ENCODE results near the gene ARIH2. TPM values are rescaled to one million over a fixed set of nuclear protein-coding genes. Genes with fewer than 3 reads are reported as not detected.

Gene ARIH2
- total RNA-seq, 1 donor from 2014 or later = 48.6 TPM

DNA sequence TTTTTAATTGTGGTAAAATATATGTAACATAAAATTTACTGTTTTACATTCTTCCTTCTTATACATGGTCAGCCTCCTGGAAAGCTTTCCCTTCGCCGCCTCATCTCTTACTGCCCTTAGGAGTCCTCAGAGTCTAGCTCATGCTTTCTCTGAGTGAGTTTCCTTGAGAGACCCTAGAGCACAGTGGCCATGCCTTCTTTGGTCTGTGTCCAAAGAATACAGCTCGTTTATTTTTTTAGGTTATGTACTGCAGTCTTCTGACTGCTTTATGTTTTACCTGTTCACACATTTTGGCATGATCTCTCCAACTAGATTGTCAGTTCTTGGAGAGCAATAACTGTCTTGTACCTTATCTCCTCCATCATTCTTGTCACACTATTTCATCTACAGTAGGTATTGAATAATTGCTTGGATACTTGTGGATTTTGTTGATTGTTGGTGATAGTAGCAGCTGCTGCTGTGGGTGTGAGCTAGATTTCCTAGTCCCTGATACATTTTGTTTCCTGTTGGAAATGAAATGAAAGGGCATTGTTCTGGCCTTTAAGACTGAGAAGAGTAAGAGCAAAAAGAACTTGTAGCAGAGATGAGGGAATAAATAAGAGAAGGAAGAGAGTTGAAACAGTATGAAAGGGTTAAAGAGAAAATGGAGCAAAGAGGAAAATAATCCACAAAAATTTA, 10.9 kb downstream of the ARIH2 start:
- no peak for ATAC-seq

DNA sequence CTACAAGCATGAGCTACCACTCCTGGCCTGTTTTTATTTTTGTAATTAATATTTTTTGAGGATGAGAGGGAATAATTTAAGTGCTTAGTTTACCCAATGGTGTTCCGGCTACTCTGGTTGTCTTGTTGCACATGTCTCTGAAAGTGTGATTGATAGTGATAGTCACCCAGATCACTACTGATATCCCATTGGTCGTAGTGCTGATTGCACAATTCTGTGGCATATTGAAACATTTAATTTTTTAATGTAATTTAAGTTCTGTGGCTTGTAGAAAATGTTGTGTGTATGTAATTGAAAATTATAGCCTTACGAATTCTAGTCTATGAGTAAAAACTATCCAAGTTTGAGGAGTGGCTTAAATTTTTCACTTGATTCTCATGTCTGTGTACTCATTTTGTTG, 11.9 kb downstream of the ARIH2 start:
- ATAC-seq = no peak

DNA sequence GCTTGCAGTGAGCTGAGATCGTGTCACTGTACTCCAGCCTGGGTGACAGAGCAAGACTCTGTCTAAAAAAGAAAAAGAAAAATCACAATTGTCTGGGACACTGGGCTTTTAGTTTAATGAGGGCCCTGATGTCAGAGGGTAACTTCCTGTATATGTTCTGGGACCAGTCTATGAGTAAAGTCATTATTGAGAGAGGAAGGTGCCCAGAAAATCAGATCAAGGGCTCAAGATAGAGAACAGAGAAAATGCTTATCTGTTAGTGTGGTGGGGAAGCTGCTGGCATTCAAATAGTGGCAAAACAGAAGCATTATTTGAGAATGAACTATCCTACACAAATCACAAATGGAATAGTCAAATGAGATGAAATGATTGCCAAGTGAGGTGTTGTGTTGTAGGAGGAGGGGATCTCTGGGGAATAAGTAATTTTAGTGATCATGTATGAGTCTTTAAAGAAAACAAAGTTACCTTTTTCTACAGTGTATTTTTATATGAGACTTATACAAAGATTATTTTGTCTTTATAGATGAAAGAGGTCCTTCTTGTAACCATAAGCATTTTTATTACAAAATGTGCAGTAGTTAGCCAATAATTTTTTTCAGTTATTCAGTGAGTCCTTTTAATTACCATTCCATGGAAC, 13.4 kb downstream of the ARIH2 start:
- ATAC-seq = no peak

DNA sequence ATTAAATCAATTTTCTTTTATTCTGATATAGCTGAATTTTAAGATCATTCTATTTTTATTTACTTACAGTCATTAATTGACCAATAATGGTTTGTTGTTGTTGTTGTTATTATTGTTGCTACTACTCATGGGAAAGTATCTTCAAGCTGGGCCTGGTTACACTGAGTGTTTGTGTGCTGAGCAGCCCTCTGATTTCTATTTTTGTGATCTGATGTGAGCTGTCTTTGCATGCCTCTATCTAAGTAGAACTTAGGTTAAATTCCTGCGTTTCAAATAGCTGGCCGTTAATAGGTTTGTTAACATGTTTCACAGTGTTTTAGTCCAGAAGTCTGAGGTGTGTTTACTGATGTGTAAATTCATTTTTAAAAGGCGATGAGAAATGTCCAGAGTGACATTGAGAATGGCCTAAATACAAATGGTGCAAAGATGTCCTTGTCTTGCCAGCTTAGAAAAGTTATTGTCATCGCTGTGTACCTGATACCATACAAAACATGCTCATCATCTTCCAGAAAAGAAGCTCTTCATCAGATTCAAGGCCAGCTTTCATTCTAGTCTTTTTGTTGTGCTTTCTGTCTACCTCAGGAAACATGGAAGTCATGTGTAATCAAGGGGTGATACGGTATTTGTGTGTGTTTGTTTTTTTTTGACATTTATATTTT, 15.8 kb downstream of the ARIH2 start:
- no peak for ATAC-seq

DNA sequence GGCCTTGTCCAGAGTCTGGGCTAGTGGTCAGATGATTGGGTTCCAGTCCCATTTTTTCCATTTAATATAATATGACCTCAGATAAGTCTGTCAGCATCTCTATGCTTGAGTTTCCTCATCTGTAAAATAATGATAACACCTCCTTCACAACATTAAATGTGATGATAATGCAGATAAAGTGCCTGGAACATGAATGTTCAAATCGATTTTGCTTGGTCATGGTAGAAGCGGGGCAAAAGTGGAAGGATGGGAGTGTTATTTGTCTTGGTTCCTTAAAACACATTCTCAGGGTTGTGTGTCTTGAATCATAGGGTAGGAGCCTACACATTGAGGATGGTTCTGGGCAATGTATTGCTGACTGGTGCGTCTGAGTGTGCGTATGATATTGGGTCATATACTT, 16.9 kb downstream of the ARIH2 start:
- no peak for ATAC-seq

DNA sequence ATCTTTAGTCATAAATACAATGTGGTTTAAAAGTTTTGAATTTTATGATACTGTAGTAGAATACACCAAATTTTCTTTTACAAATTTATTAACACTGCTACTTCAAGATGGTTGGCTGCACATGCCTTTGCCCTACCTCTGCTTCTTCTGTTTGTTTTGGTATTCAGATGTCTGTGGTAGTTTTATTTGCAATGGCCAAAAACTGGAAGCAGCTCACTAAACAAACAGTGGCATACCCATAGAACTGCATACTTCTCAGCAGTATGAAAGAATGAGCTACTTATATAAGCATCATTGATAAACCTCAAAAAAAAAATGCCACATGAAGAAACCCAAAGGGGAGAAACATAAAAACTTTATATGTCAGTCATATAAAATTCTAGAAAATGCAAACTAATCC, 19.5 kb downstream of the ARIH2 start:
- ATAC-seq = no peak

DNA sequence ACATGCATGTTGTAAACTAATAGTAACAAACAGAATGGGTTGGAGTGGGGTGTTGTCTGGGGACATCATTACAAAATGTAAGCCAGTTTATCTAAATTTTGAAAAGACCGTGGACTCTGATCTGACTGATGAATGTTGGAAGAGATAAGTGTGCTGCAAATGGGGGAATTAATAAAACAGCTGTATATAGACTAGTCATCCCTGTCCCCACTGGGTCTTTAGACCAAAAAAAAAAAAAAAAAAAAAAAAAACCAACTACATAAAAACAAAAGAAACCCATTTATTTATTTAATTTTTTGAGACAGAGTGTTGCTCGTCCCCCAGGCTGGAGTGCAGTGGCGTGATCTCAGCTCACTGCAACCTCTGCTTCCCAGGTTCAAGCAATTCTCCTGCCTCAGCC, 20.0 kb downstream of the ARIH2 start:
- no peak for ATAC-seq

DNA sequence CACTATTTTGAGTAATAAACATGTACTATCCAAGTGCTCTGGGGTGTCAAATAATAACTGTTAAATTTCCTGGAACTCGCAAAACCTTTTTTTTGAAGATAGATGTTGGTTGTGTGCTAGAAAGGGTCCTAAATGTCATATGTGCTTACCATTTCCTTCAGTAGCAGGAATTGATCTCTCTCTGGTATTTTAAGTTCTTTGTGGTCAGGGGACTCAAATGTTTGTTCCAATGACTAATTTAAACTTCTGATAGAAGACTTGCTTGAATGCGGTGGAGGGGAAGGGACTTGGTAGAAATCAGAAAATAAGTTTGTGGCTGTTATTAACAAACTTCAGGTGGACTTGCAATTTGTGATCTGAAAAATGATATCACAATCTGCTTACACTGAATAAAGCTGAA, 26.8 kb downstream of the ARIH2 start:
- ATAC-seq = no peak

DNA sequence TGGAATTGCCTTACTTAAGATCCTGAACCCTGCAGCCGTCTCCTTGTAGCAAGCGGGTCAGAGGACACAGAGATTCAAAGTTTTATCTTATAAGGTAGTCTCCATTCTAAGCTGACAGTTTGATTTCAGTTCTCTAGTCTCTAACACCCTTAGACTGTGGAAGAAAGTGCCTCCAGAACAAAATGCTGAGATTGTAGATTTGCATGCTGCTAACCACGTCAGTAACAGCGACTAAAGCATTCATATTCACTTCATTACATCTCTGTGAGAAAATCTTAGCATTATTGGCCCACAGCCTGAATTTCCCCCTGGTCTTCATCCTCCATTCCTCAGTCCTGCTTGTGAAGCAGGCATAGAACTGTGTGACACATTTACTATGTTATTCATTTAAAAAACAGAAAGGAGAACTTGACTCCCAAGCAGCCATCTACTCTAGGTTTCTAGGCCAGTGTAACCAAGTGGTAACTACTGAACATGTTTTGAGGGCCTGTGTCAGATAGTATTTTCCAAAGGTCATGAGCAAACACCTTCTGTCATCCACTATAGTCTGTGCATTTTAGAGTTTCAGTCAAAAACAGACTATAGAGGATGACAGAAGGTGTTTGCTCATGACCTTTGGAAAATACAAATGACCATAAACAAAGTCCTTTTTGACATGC, 27.4 kb downstream of the ARIH2 start:
- ATAC-seq = no peak

DNA sequence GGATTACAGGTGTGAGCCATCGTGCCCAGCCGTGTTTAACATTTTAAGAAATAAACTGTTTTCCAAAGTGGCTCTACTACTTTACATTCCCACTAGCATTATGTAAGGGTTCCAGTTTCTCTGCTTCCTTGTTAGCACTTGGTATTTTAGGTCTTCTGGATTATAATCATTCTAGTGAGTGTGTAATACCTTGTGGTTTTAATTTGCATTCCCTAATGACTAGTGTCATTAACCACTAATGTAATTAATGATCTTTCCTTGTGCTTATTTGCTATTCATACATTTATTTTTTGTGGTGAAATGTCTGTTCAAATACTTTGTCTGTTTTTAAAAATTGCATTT, 30.7 kb downstream of the ARIH2 start:
- peak; percentile 45 for ATAC-seq

DNA sequence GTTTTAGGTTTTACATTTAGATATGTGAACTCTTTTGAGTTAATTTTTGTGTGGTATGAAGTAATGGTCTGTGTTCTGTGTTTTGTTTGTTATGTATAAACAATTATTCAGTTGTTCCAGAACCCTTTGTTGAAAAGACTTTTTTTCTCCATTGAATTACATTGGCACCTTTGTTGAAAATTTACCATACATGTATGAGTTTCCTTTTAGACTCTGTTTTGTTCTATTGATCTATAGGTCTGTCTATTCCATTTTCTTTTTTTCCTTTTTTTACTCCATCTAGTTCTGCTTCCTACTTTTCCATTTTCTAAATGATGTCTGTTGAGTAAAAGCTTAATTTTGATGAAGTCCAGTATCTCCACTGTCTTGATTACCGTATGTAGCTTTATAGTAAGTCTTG, 31.4 kb downstream of the ARIH2 start:
- ATAC-seq = no peak

DNA sequence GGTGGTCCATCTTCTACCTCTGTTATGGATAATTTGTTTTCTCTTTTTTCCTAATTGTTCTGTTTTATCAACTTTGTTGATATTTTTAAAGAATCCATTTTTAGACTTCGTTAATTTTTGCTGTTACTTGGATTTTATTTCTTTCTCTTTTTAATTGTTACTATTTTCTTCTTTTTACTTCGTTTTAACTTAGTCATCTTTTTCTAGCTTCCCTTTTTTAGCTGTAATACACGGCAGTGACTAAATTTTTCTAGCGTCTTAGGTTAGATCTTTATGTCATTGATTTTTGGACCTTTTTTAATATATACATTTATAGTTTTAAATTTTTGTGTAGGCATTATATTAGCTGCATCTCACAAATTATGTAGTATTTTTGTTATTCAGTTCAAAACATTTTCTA, 33.1 kb downstream of the ARIH2 start:
- ATAC-seq = no peak

DNA sequence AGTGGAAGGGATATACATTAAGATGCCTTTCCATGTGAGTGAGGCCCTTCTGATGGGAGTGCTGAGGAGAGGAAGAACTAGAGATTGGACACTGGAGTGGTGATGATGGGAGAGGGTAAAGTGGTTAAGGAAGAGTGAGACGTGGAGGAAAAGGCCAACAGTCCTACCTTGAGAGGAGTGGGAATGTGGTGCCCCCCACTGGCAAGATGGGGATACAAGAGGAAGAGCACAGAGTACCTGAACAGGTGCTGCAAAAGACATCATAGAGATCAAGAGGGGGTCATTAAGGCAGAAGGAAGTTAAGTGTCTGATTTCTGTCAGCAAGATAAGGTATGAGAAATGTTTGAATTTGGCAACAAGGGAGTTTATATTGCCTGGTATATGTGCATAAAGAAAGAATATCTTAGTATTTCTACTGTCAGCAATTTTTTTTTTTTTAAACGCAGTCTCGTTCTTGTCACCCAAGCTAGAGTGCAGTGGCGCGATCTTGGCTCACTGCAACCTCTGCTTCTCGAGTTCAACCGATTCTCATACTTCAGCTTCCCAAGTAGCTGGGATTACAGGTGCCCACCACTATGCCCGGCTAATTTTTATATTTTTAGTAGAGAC, 34.0 kb downstream of the ARIH2 start:
- peak; percentile 63 for ATAC-seq

DNA sequence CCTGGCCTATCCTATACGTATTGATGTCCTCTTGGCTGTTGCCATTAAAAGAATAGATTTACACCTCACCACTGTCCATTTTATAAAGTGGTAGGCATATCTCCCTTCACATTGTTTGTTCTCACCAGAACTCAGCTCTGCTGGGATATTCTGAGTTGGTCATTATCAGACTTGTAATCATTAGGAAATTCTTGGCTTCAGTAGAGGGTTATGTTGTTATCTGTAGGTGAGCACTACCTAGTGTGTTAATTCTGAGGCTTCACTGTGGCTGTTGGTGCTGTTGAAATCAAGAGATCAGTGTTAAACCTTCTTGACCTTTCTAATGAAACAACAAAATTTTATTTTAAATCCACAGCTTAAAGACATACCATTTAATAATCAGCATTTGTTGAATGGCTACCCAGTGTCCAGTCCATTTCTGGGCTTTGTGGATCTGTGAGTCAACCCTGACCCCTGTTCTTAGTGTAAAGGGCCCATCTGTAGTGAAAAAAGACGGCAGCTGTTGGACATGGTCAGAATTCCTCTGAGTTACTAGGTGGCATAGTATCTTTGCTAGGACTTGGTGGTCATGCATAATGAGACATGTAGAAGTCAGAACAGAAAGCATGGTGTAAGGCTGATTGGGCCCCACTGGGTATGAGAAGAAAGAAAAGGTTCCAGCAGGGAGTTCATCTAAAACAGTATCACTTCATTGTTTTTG, 38.5 kb downstream of the ARIH2 start:
- no peak for ATAC-seq

DNA sequence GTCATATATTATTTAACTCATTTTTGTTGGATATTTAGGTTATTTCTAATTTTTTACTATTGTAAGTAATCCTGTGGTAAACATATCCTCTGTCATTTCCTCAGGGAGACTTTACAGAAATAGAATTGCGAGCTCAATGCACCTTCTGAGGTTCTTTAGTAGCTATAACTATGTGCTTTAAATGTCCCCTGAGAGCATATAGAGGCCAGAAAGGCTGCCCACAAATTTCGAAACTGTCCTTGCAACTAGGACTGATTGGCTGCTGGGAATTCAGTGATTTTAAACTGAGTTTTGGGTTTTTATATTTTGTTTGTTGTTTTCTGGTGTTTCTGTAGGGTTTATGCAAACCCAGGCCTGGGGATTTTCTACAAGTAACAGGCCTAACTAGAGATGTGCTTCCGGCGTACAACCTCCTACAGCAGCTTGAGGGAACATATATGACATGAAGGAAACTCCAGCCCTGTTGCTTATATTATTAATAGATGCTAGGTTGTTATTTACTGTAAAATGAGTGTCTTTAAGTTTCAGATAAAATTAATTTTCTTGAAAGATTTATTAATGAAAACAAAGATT, 42.3 kb downstream of the ARIH2 start:
- no peak for ATAC-seq

DNA sequence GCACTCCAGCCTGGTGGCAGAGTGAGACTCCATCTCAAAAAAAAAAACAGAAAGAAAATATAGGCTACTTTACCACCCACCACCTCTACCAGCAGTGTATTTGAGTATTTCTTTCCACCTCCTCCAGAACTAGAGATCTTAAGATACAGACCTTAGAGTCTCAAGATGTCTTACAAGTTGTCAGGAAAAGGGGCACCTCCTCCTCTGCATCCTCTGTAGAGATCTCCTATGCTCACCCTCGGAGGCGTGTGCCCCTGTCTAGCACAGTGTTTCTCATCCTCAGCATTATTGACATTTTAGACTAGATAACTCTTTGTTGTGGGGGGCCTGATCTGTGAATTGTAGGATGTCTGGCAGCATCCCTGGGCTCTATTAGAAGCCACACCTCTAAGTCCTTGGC, 43.7 kb downstream of the ARIH2 start:
- ATAC-seq = no peak

DNA sequence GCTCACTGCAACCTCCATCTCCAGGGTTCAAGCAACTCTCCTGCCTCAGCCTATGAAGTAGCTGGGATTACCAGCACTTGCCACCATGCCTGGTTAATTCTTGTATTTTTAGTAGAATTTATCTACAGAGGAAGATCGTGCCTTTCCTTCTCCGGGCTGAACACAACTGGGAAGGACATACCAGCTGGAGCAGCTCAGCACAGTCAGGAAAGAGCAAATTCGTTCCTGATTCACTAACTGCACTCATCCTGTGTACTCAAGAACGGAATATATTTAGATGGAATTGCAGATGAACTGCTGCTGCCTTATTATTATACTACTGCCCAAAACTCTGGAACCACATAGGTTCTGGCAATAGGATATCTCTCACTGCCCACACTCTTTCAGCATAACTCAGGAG, 44.3 kb downstream of the ARIH2 start:
- no peak for ATAC-seq

DNA sequence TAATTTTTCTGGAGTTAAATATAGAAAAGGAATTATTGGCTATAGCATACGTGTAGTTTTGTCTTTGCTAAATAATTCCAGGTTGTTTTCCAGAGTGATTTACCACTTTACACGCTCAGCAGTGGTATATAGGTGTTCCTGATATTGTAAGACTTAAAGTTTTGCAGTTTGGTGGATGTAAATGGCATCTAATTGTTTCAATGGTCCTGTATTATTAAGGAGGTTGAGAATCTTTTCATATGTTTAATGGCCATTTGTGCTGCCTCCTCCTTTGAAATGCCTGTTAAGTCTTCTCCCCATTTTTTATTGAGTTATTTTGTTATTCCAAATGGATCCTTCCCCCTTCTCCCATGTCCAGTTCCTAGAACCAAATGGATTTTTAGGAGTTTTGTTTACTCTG, 44.9 kb downstream of the ARIH2 start:
- no peak for ATAC-seq

DNA sequence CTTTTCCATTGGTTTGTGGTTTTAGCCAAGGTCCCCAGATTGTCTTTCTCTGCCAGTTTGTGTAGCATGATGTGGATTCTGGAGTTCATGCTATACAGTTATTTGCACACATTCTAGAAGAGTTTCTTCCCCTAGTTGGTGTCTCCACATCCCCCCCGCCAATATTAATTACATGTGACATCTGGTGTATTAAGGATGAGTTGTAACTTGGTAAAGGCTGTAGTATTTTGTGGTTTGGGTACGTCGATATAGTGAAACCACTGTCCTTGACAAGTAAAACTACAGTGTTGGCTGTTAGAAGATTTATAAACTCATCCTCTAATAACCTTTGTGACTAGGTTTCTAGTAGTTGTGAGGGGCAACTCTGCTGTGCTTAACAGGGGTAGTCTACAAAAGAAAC, 47.7 kb downstream of the ARIH2 start:
- no peak for ATAC-seq

DNA sequence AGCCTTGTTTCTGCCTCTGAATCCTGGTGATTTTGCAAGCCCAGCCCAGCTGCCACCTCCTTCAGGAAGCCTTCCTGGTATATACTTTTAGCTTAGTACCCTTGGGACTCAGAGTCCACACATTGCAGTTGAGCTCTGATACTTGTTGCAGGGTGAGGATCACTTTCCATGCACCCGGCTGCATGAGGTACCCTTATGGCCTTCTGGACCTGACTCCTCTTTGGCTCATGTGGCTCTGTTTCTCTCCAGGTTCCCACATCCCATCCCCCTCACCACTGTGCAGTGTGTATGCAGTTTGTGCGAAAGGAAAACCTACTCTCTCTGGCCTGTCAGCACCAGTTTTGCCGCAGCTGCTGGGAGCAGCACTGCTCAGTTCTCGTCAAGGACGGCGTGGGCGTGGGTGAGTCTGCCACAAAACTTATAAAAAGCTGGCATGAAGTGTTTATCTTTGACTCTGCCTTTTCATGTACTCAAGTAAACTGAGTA, 48.3 kb downstream of the ARIH2 start:
- ATAC-seq = peak; percentile 59

DNA sequence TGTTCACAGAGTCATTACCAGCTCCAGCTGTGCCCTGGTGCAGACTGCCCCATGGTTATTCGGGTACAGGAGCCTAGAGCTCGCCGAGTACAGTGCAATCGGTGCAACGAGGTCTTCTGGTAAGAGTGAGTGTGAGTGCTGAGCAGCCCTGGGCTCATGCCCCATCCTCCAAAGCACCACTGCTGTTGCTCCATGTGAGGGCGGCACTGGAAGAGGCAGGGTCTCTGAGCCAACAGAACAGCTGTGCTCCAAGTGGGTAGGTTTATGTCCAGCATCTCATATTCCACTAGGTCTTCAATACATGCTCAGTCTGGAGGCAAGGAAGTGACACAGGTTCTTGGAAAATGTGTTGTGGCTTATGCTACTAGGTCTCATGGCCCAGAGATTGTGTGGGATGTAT, 51.9 kb downstream of the ARIH2 start:
- ATAC-seq = no peak

All from esophagus mucosa (tissue), 1 donor.